ENCODE data around the gene FOSL1. TPM values are rescaled to one million over a fixed set of nuclear protein-coding genes. Genes with fewer than 3 reads are reported as not detected.

Gene FOSL1
- total and polyA plus RNA-seq, 11 donors: 0.22 to 48.1 (median 1.5) TPM

DNA sequence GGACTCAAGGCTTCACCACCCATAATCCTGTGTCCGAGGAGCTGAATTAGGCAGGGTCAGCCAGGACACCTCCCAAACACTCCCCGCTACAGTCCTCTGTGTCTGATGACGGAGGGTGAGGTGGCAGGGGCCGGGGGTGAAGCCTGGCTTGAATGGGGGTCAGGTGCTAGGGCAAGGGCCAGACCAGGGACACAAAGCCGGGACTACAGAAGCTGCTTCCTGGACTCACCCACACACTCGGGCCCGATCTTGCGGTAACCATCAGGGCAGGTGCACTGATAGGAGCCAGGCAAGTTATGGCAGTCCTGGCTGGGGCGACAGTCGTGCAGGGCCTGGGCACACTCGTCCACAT lies 29.9 kb downstream of the FOSL1 start:
- DNase-seq (peak in 2 of 5 donors; percentile 32 to 35), ATAC-seq (no peak)
- Histone ChIP-seq H3K4me1 (peaks cover 3 to 45% (median 22%) of the 10 kb centered on the region in 12 donors), H3K27ac (peak overlapping the region in 8 of 12 donors; percentile 75 to 99 (median 96)), H3K9me3 (no peaks in the 10 kb centered on the region), H3K36me3 (peaks cover 0 to 54% (median 45%) of the 10 kb centered on the region in 9 donors), H3K4me3 (peak overlapping the region in 2 of 12 donors; percentile 28 to 81), H3K27me3 (no peaks in the 10 kb centered on the region)
- 65 to 83% (median 70%) methylated on average over 5 to 11 of the region's 11 CpGs for WGBS, 4 donors
- intact Hi-C loops (cut with DNase I): no loop called here
- TF ChIP-seq POLR2A (IDR thresholded peaks at IDR 0.05): no peak
- TF ChIP-seq CTCF (IDR thresholded peaks at IDR 0.05): no peak

GRCh38 chr11:65869643-65870306 lies 30.4 kb downstream of the FOSL1 start:
- no peak overlapping the region for H3K4me3 ChIP-seq
- H3K36me3 ChIP-seq: peaks cover 0 to 59% (median 50%) of the 10 kb centered on the region in 9 donors
- intact Hi-C loops (cut with DNase I): loop anchor here in 1 of 10 donors (10.0 kb wide), 1 partner anchor 475 kb away; the partner anchor contains the start of genes B4GAT1 and BRMS1
- peaks cover 3 to 45% (median 22%) of the 10 kb centered on the region in 12 donors for H3K4me1 ChIP-seq
- 77 to 86% (median 83%) methylated on average over 20 to 24 of the region's 24 CpGs for WGBS, 4 donors
- ATAC-seq (no peak), DNase-seq (peak in 1 of 5 donors; percentile 49)
- H3K9me3 ChIP-seq: no peaks in the 10 kb centered on the region
- no peaks in the 10 kb centered on the region for H3K27me3 ChIP-seq
- H3K27ac ChIP-seq: peak overlapping the region in 5 of 12 donors; percentile 34 to 98 (median 94)
- no peak for TF ChIP-seq CTCF (IDR thresholded peaks at IDR 0.05)
- no peak for TF ChIP-seq POLR2A (IDR thresholded peaks at IDR 0.05)

DNA sequence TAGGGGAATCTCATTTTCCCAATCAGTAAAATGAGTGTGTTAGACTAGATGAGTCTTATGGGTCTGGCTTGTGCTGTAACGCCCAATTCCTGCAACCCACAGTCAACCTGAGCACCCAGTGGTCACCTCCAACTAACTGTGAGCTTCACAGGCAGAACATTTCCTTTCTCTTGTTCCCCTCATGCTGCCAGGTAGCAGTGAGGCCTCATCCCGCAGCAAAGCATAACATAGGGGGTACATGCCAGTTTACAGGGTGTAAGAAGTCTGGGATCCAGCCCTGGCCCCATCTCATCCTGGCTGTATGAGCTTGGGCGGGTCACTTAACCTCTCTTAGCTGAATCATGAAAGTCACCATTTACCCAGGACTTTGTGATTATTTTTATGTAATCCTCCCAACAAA lies 31.3 kb downstream of the FOSL1 start:
- Histone ChIP-seq H3K4me1 (peaks cover 3 to 40% (median 20%) of the 10 kb centered on the region in 12 donors), H3K36me3 (peaks cover 0 to 68% (median 59%) of the 10 kb centered on the region in 9 donors), H3K27me3 (no peaks in the 10 kb centered on the region), H3K27ac (peak overlapping the region in 1 of 12 donors; percentile 22), H3K9me3 (no peaks in the 10 kb centered on the region), H3K4me3 (no peak overlapping the region)
- no peak for ATAC-seq
- WGBS, 4 donors: 90 to 97% (median 93%) methylated on average over 3 of the region's 3 CpGs
- TF ChIP-seq CTCF (IDR thresholded peaks at IDR 0.05) (no peak), POLR2A (IDR thresholded peaks at IDR 0.05) (no peak)
- intact Hi-C loops (cut with DNase I): loop anchor here in 1 of 10 donors (10.0 kb wide), 1 partner anchor 476 kb away; the partner anchor contains the start of genes B4GAT1 and BRMS1
- peak in 1 of 5 donors; percentile 33 for DNase-seq

DNA sequence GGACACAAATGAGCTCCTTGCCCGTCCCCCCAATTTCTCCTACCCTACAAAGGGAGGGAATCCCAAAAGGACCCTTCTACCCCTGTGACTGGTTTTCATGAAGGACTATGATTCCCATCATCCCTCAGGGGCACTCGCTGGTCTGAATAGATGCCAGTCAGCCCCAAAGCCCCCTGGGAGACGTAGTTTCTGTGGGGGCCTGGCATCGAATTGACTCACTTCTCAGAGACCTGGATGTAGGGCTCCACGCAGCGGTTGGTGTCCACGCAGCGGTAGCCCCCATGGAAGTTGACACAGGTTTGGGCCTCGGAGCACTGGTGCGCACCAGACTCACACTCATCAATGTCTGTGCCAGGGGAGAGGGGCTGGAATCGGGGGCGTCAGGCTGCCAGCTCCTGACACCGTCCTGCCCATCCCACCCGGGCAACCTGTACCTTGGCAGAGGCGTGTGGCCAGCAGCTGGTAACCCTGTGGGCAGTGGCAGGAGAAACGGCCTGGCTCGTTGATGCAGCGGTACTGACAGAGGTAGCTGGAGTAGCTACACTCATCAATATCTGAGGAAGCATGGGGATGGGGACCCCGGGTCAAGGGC lies 32.0 kb downstream of the FOSL1 start:
- H3K36me3 ChIP-seq: peaks cover 0 to 75% (median 66%) of the 10 kb centered on the region in 9 donors
- DNase-seq: peak in 1 of 5 donors; percentile 49

More for the DNA sequence above, 32.0 kb downstream of the FOSL1 start:
- WGBS, 4 donors: 83 to 93% (median 88%) methylated on average over 14 to 19 of the region's 19 CpGs
- peaks cover 3 to 38% (median 19%) of the 10 kb centered on the region in 12 donors for H3K4me1 ChIP-seq
- intact Hi-C loops (cut with DNase I): loop anchor here in 1 of 10 donors (10.0 kb wide), 1 partner anchor 477 kb away; the partner anchor contains the start of genes B4GAT1 and BRMS1
- H3K27me3 ChIP-seq: no peaks in the 10 kb centered on the region
- no peak overlapping the region for H3K4me3 ChIP-seq
- ATAC-seq: no peak
- H3K27ac ChIP-seq: peak overlapping the region in 1 of 12 donors; percentile 20
- no peak for TF ChIP-seq CTCF (IDR thresholded peaks at IDR 0.05)
- TF ChIP-seq POLR2A (IDR thresholded peaks at IDR 0.05): peak in 1 of 2 donors; percentile 10
- no peaks in the 10 kb centered on the region for H3K9me3 ChIP-seq

All from heart left ventricle (tissue), 16 donors.